DND-41 (cell line): ENCODE measurements around the gene MRNIP.

ENCODE experiments used
- CTCF ChIP-seq: IDR thresholded peaks from 2 replicates; pipeline ENCODE4 v1.5.1; 2012; ENCODE audit warnings: borderline replicate concordance, low read length, moderate library complexity, mild to moderate bottlenecking; ENCODE audit not compliant: poor library complexity, severe bottlenecking; ENCODE audit errors: extremely low read depth
- EZH2 ChIP-seq: IDR thresholded peaks from 3 replicates; pipeline ENCODE4 v1.6.1; 2012; ENCODE audit warnings: borderline replicate concordance, low read depth, mild to moderate bottlenecking, moderate library complexity, low read length, inconsistent platforms; ENCODE audit not compliant: severe bottlenecking

- TF ChIP-seq CTCF (no peak), EZH2 (no peak)
Observed at GRCh38 chr5:179867079-179867465, 8.5 kb upstream of the MRNIP start.
